IMR-90 (cell line): ENCODE measurements around the gene PPAN. TPM values are rescaled to one million over a fixed set of nuclear protein-coding genes. Genes with fewer than 3 reads are reported as not detected.

Experiments used
- ATAC-seq: fragments of 200-7000 bp; cut with Tn5 transposase; 2 replicates; pipeline ENCODE4 v1.9.1; 2020; ENCODE audit warnings: low read depth, mild to moderate bottlenecking, moderate library complexity
- BruUV-seq: library from RNA; stranded (reverse); fragments of 400-500 nt; replicated peaks from 2 replicates; lab custom pipeline; 2021; lab: Mats Ljungman, UMichigan
- CTCF ChIA-PET: fragments of 300-600 bp; formaldehyde crosslinking; extraction: SDS; loops from one replicate; lab custom pipeline; 2021; ENCODE audit warnings: antibody characterized with exemption; lab: Yijun Ruan, JAX
- POLR2A ChIA-PET: fragments of 300-600 bp; sonication (Branson Sonifier 250); formaldehyde crosslinking; loops from one replicate; lab custom pipeline; 2022; ENCODE audit warnings: antibody characterized with exemption; ENCODE audit not compliant: unreplicated experiment; lab: Charles Lee
- DNase-seq: peaks from one replicate; pipeline ENCODE4 v3.0.0; 2013
- H2AFZ ChIP-seq: replicated peaks from 2 replicates; pipeline ENCODE3; 2013; ENCODE audit warnings: low read length, mild to moderate bottlenecking; ENCODE audit not compliant: poor library complexity
- H2AK5ac ChIP-seq: 2 replicates; pipeline ENCODE4 v1.6.1; 2013; ENCODE audit warnings: low read depth, low read length, inconsistent platforms
- H2AK9ac ChIP-seq: replicated peaks from 2 replicates; pipeline ENCODE3; 2013; ENCODE audit warnings: mild to moderate bottlenecking, low read depth, low read length, moderate library complexity; ENCODE audit not compliant: poor library complexity
- H2BK120ac ChIP-seq: 2 replicates; pipeline ENCODE4 v1.6.1; 2013; ENCODE audit warnings: low read depth, low read length, inconsistent platforms
- H2BK15ac ChIP-seq: 3 replicates; pipeline ENCODE4 v1.6.1; 2013; ENCODE audit warnings: low read depth, low read length, inconsistent platforms
- H2BK20ac ChIP-seq: 2 replicates; pipeline ENCODE4 v1.6.1; 2013; ENCODE audit warnings: low read depth, mild to moderate bottlenecking, inconsistent platforms, low read length, moderate library complexity
- H2BK5ac ChIP-seq: 2 replicates; pipeline ENCODE4 v1.6.1; 2013; ENCODE audit warnings: mild to moderate bottlenecking, low read depth, low read length, inconsistent platforms; ENCODE audit not compliant: poor library complexity, severe bottlenecking
- H3K14ac ChIP-seq: replicated peaks from 2 replicates; pipeline ENCODE4 v1.6.1; 2013; ENCODE audit warnings: low read depth, low read length, inconsistent platforms
- H3K18ac ChIP-seq: 2 replicates; pipeline ENCODE4 v1.6.1; 2013; ENCODE audit warnings: low read depth, low read length, control low read depth
- H3K23ac ChIP-seq: 2 replicates; pipeline ENCODE4 v1.6.1; 2013; ENCODE audit warnings: low read depth, low read length, inconsistent platforms
- H3K27ac ChIP-seq: 2 replicates; pipeline ENCODE4 v1.5.1; 2013; ENCODE audit warnings: mild to moderate bottlenecking, control low read depth, low read length; ENCODE audit not compliant: insufficient read depth
- H3K27me3 ChIP-seq: 2 replicates; pipeline ENCODE4 v1.6.1; 2013; ENCODE audit warnings: low read length; ENCODE audit not compliant: control insufficient read depth, insufficient read depth
- H3K36me3 ChIP-seq: 2 replicates; pipeline ENCODE4 v1.6.1; 2013; ENCODE audit warnings: low read length, mixed read lengths; ENCODE audit not compliant: control insufficient read depth, insufficient read depth
- H3K4ac ChIP-seq: 2 replicates; pipeline ENCODE4 v1.6.1; 2013; ENCODE audit warnings: low read depth, low read length, inconsistent platforms
- H3K4me1 ChIP-seq: 2 replicates; pipeline ENCODE4 v1.6.1; 2013; ENCODE audit warnings: low read length, mixed read lengths; ENCODE audit not compliant: control insufficient read depth, insufficient read depth
- H3K4me2 ChIP-seq: 2 replicates; pipeline ENCODE4 v1.6.1; 2013; ENCODE audit warnings: low read depth, mild to moderate bottlenecking, control low read depth, low read length, moderate library complexity
- H3K4me3 ChIP-seq: 2 replicates; pipeline ENCODE4 v1.5.1; 2013; ENCODE audit warnings: low read depth, mild to moderate bottlenecking, control low read depth, low read length, moderate library complexity; ENCODE audit not compliant: insufficient read depth
- H3K56ac ChIP-seq: 2 replicates; pipeline ENCODE4 v1.6.1; 2013; ENCODE audit warnings: low read length, inconsistent platforms; ENCODE audit not compliant: insufficient read depth; ENCODE audit errors: extremely low read depth
- H3K79me1 ChIP-seq, 2 experiments: 2 replicates each; pipeline ENCODE4 v1.6.1; 2013; ENCODE audit warnings: low read length in 2 of 2, inconsistent platforms in 1 of 2, low read depth in 1 of 2
- H3K9ac ChIP-seq: 2 replicates; pipeline ENCODE4 v1.6.1; 2013; ENCODE audit warnings: low read depth, low read length, control low read depth
- H3K9me1 ChIP-seq: 2 replicates; pipeline ENCODE4 v1.6.1; 2013; ENCODE audit warnings: low read length, inconsistent platforms; ENCODE audit not compliant: insufficient read depth
- H3K9me3 ChIP-seq: 2 replicates; pipeline ENCODE4 v1.6.1; 2013; ENCODE audit warnings: low read length; ENCODE audit not compliant: control insufficient read depth, insufficient read depth
- H4K20me1 ChIP-seq: 2 replicates; pipeline ENCODE4 v1.6.1; 2013; ENCODE audit warnings: low read length, inconsistent platforms; ENCODE audit not compliant: insufficient read depth
- H4K5ac ChIP-seq: 2 replicates; pipeline ENCODE4 v1.6.1; 2013; ENCODE audit warnings: mild to moderate bottlenecking, low read depth, low read length, control low read depth
- H4K8ac ChIP-seq, 2 experiments: 2 replicates each; pipeline ENCODE4 v1.6.1; 2013; ENCODE audit warnings: low read depth in 2 of 2, low read length in 2 of 2, control low read depth in 1 of 2, inconsistent platforms in 1 of 2
- H4K91ac ChIP-seq: 2 replicates; pipeline ENCODE4 v1.6.1; 2013; ENCODE audit warnings: low read depth, low read length, inconsistent platforms; ENCODE audit not compliant: insufficient read depth
- BHLHE40 ChIP-seq: fragments of 150-350 bp; IDR thresholded peaks from 2 replicates; pipeline ENCODE4 v1.6.1; 2016; ENCODE audit warnings: mild to moderate bottlenecking, low read depth, low read length
- CEBPB ChIP-seq: IDR thresholded peaks from 2 replicates; pipeline ENCODE4 v1.6.1; 2012; ENCODE audit warnings: low read depth, low read length, improper control_type of control experiment
- ELK1 ChIP-seq: fragments of 150-350 bp; IDR thresholded peaks from 2 replicates; pipeline ENCODE4 v1.6.1; 2016; ENCODE audit warnings: low read depth, mild to moderate bottlenecking, low read length, moderate library complexity, borderline replicate concordance
- FOS ChIP-seq: fragments of 150-350 bp; IDR thresholded peaks from 2 replicates; pipeline ENCODE4 v1.6.1; 2016; ENCODE audit warnings: low read depth, low read length
- MAFK ChIP-seq: IDR thresholded peaks from 2 replicates; pipeline ENCODE4 v1.6.1; 2012; ENCODE audit warnings: low read depth, low read length, improper control_type of control experiment
- MAZ ChIP-seq: IDR thresholded peaks from 2 replicates; pipeline ENCODE4 v1.6.1; 2012; ENCODE audit warnings: low read depth, mild to moderate bottlenecking, low read length, improper control_type of control experiment, moderate library complexity, borderline replicate concordance
- MXI1 ChIP-seq: IDR thresholded peaks from 2 replicates; pipeline ENCODE4 v1.6.1; 2012; ENCODE audit warnings: low read depth, mild to moderate bottlenecking, low read length, moderate library complexity, borderline replicate concordance
- NFE2L2 ChIP-seq: fragments of 150-350 bp; IDR thresholded peaks from 2 replicates; pipeline ENCODE4 v1.6.1; 2016; ENCODE audit warnings: low read depth, mild to moderate bottlenecking, low read length
- POLR2A ChIP-seq: IDR thresholded peaks from 2 replicates; pipeline ENCODE4 v1.6.1; 2012; ENCODE audit warnings: mild to moderate bottlenecking, low read depth, low read length
- RAD21 ChIP-seq: IDR thresholded peaks from 2 replicates; pipeline ENCODE4 v1.6.1; 2012; ENCODE audit warnings: low read length, improper control_type of control experiment
- RCOR1 ChIP-seq: IDR thresholded peaks from 2 replicates; pipeline ENCODE4 v1.6.1; 2012; ENCODE audit warnings: mild to moderate bottlenecking, low read length, improper control_type of control experiment; ENCODE audit not compliant: insufficient replicate concordance
- RFX5 ChIP-seq: IDR thresholded peaks from 2 replicates; pipeline ENCODE4 v1.8.0; 2012; ENCODE audit warnings: low read depth, mild to moderate bottlenecking, low read length, moderate library complexity
- SMC3 ChIP-seq: fragments of 150-350 bp; IDR thresholded peaks from 2 replicates; pipeline ENCODE4 v1.6.1; 2016; ENCODE audit warnings: low read depth, mild to moderate bottlenecking, antibody characterized with exemption, low read length, moderate library complexity
- WGBS, 2 experiments: methylation state at CpG; one replicate each; pipeline versions ENCODE4 v1.1.5 to v1.1.7; 2013; ENCODE audit warnings: missing lambda C conversion rate in 2 of 2; ENCODE audit not compliant: insufficient read length in 1 of 2; ENCODE audit errors: extremely low coverage in 2 of 2; 5-methylcytosine and 5-hydroxymethylcytosine counted together
- dilution Hi-C: fragments of 300-500 bp; cut with HindIII; formaldehyde crosslinking; loops from one replicate; pipeline ENCODE4 v1.14.3; 2018; ENCODE audit warnings: low sequenced_read_pairs; ENCODE audit not compliant: unreplicated experiment
- in situ Hi-C: fragments of 300-500 bp; cut with MboI; formaldehyde crosslinking; loops from 3 replicates; pipeline ENCODE4 v1.14.3; 2019; ENCODE audit warnings: low sequenced_read_pairs, inconsistent platforms, mixed read lengths
- intact Hi-C: fragments of 100-400 bp; cut with micrococcal nuclease; formaldehyde crosslinking; loops from 2 replicates; pipeline ENCODE4 v1.10.0; 2022
- polyA plus RNA-seq, 3 experiments: library from polyadenylated mRNA; depleted of rRNA; stranded (reverse); fragments of >200 nt; gene quantifications; 2 replicates each; pipeline ENCODE4 v1.2.3, GENCODE V29; 2012; ENCODE audit warnings: low replicate concordance in 1 of 3
- total RNA-seq: library from RNA; depleted of rRNA; stranded (reverse); fragments of >200 nt; gene quantifications from 2 replicates; pipeline ENCODE4 v1.2.3, GENCODE V29; 2012
- TF ChIP-seq, protein P1 (sequence below): conservative IDR thresholded peaks from 2 replicates; pipeline ENCODE4 v1.5.1; 2012; ENCODE audit warnings: mild to moderate bottlenecking, low read depth, low read length, improper control_type of control experiment
- TF ChIP-seq, protein P2 (sequence below): fragments of 150-350 bp; IDR thresholded peaks from 2 replicates; pipeline ENCODE4 v1.6.1; 2017; ENCODE audit warnings: mild to moderate bottlenecking, antibody characterized with exemption, low read length, low read depth

The PPAN gene
- total and polyA plus RNA-seq, 2 of the 4 experiments (the other 2 are of a cell fraction) = 24.0 to 41.6 TPM

DNA sequence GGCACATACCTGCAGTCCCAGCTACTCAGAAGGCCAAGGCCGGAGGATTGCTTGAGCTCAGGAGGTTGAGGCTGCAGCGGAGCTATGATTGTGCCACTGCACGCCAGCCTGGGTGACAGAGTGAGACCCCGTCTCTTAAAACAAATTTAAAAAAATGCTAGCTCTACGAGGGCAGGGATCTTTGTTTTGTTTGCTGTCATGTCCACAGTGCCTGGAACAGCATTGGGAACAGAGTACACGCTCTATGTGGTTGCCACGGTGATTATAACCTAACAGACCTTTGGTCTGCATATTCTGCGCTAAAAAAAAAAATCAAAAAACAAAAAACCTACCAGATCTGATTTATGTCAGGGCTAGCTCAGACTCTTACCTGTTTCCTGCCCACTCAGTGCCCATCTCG, 22.3 kb upstream of the PPAN start:
- Histone ChIP-seq H2AFZ (no peak overlapping the region), H3K27ac (no peak overlapping the region), H2BK120ac (no peak overlapping the region), H3K9me1 (peaks cover 8% of the 10 kb centered on the region; the same call in 1 of the 2 replicates), H4K8ac (no peak overlapping the region), H3K27me3 (peaks cover 4% of the 10 kb centered on the region; the same call in 1 of the 2 replicates), H3K4ac (no peak overlapping the region), H3K23ac (no peak overlapping the region), H3K4me3 (no peak overlapping the region), H3K14ac (no peak overlapping the region), H3K18ac (no peak overlapping the region), H3K9me3 (no peaks in the 10 kb centered on the region), H2AK5ac (no peak overlapping the region), H4K91ac (no peak overlapping the region), H3K9ac (no peak overlapping the region), H2BK5ac (no peak overlapping the region), H2BK20ac (no peak overlapping the region), H4K5ac (no peak overlapping the region), H2BK15ac (no peak overlapping the region), H2AK9ac (no peak overlapping the region), H3K56ac (no peak overlapping the region), H3K36me3 (no peaks in the 10 kb centered on the region), H3K4me1 (no peaks in the 10 kb centered on the region), H4K20me1 (no peaks in the 10 kb centered on the region), H3K4me2 (no peak overlapping the region), H3K79me1 (peaks cover 3 to 20% of the 10 kb centered on the region in 2 experiments; a peak in 3 of 4 replicates)
- ChIA-PET POLR2A (no interaction called here), CTCF (interaction anchor here (0.6 kb wide), 1 partner anchor 130 kb away, joined by 4 read pairs; no protein-coding TSS in a partner anchor)
- 63% methylated on average over 5 of the region's 9 CpGs; no CpG with 5 or more reads in 1 of the 2 experiments for WGBS, 2 experiments
- dilution Hi-C loops (no loop called here), in situ Hi-C loops (no loop called here), intact Hi-C loops (no loop called here)
- BruUV-seq = no TSS peak
- TF ChIP-seq, protein P1, sequence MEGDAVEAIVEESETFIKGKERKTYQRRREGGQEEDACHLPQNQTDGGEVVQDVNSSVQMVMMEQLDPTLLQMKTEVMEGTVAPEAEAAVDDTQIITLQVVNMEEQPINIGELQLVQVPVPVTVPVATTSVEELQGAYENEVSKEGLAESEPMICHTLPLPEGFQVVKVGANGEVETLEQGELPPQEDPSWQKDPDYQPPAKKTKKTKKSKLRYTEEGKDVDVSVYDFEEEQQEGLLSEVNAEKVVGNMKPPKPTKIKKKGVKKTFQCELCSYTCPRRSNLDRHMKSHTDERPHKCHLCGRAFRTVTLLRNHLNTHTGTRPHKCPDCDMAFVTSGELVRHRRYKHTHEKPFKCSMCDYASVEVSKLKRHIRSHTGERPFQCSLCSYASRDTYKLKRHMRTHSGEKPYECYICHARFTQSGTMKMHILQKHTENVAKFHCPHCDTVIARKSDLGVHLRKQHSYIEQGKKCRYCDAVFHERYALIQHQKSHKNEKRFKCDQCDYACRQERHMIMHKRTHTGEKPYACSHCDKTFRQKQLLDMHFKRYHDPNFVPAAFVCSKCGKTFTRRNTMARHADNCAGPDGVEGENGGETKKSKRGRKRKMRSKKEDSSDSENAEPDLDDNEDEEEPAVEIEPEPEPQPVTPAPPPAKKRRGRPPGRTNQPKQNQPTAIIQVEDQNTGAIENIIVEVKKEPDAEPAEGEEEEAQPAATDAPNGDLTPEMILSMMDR = no peak
- TF ChIP-seq SMC3 (no peak), RFX5 (no peak), BHLHE40 (no peak), ELK1 (no peak), MAZ (no peak), POLR2A (no peak), CEBPB (no peak), FOS (no peak), MAFK (no peak), RAD21 (no peak), NFE2L2 (no peak), MXI1 (no peak), RCOR1 (no peak)
- TF ChIP-seq, protein P2, sequence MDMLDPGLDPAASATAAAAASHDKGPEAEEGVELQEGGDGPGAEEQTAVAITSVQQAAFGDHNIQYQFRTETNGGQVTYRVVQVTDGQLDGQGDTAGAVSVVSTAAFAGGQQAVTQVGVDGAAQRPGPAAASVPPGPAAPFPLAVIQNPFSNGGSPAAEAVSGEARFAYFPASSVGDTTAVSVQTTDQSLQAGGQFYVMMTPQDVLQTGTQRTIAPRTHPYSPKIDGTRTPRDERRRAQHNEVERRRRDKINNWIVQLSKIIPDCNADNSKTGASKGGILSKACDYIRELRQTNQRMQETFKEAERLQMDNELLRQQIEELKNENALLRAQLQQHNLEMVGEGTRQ = no peak
- ATAC-seq = no peak
- no peak for DNase-seq
